ENCODE data around the gene CRYBB3. TPM values are rescaled to one million over a fixed set of nuclear protein-coding genes. Genes with fewer than 3 reads are reported as not detected.

CRYBB3 gene
- total RNA-seq, 4 donors from 2014 or later = not detected

GRCh38 chr22:25206998-25207397, 7.3 kb downstream of the CRYBB3 start:
- no peak for DNase-seq
- H3K27ac ChIP-seq = no peak overlapping the region
- no peaks in the 10 kb centered on the region for H3K9me3 ChIP-seq
- TF ChIP-seq CTCF (IDR thresholded peaks at IDR 0.05) (no peak), POLR2A (IDR thresholded peaks at IDR 0.05) (no peak)
- H3K4me3 ChIP-seq = no peak overlapping the region
- no peaks in the 10 kb centered on the region for H3K4me1 ChIP-seq
- no peaks in the 10 kb centered on the region for H3K36me3 ChIP-seq
- H3K27me3 ChIP-seq = no peaks in the 10 kb centered on the region
- intact Hi-C loops (cut with DNase I; ENCODE audit: low total_unique reads) = no loop called here

GRCh38 chr22:25207553-25208157, 8.0 kb downstream of the CRYBB3 start:
- Histone ChIP-seq H3K27me3 (no peaks in the 10 kb centered on the region), H3K4me1 (no peaks in the 10 kb centered on the region), H3K36me3 (no peaks in the 10 kb centered on the region), H3K9me3 (no peaks in the 10 kb centered on the region), H3K4me3 (no peak overlapping the region), H3K27ac (no peak overlapping the region)
- DNase-seq = no peak
- TF ChIP-seq POLR2A (IDR thresholded peaks at IDR 0.05) = no peak
- TF ChIP-seq CTCF (IDR thresholded peaks at IDR 0.05) = no peak
- intact Hi-C loops (cut with DNase I; ENCODE audit: low total_unique reads) = no loop called here

- H3K4me1 ChIP-seq = no peaks in the 10 kb centered on the region
- intact Hi-C loops (cut with DNase I; ENCODE audit: low total_unique reads) = no loop called here
- no peak for DNase-seq
- no peak overlapping the region for H3K27ac ChIP-seq
- no peak overlapping the region for H3K4me3 ChIP-seq
- no peaks in the 10 kb centered on the region for H3K36me3 ChIP-seq
- H3K9me3 ChIP-seq = peaks cover 0 to 2% of the 10 kb centered on the region in 2 donors
- no peaks in the 10 kb centered on the region for H3K27me3 ChIP-seq
- no peak for TF ChIP-seq CTCF (IDR thresholded peaks at IDR 0.05)
- no peak for TF ChIP-seq POLR2A (IDR thresholded peaks at IDR 0.05)
Measured at GRCh38 chr22:25208328-25208727, 8.7 kb downstream of the CRYBB3 start.

GRCh38 chr22:25208743-25209505, 9.3 kb downstream of the CRYBB3 start:
- H3K4me1 ChIP-seq = no peaks in the 10 kb centered on the region
- H3K36me3 ChIP-seq = no peaks in the 10 kb centered on the region
- H3K4me3 ChIP-seq = no peak overlapping the region
- intact Hi-C loops (cut with DNase I; ENCODE audit: low total_unique reads) = no loop called here
- TF ChIP-seq CTCF (IDR thresholded peaks at IDR 0.05) (no peak), POLR2A (IDR thresholded peaks at IDR 0.05) (no peak)
- peaks cover 0 to 3% of the 10 kb centered on the region in 2 donors for H3K9me3 ChIP-seq
- no peak for DNase-seq
- no peaks in the 10 kb centered on the region for H3K27me3 ChIP-seq
- H3K27ac ChIP-seq = no peak overlapping the region

GRCh38 chr22:25210793-25211192, 11.1 kb downstream of the CRYBB3 start:
- intact Hi-C loops (cut with DNase I; ENCODE audit: low total_unique reads) = no loop called here
- Histone ChIP-seq H3K4me3 (no peak overlapping the region), H3K27me3 (no peaks in the 10 kb centered on the region), H3K9me3 (peaks cover 0 to 3% of the 10 kb centered on the region in 2 donors), H3K4me1 (no peaks in the 10 kb centered on the region), H3K27ac (no peak overlapping the region), H3K36me3 (no peaks in the 10 kb centered on the region)
- DNase-seq = no peak
- TF ChIP-seq CTCF (IDR thresholded peaks at IDR 0.05) (no peak), POLR2A (IDR thresholded peaks at IDR 0.05) (no peak)

All from uterus (tissue), 4 donors.